GM10248 (cell line): Measurements from ENCODE around the gene DISP3.

Source experiments
- CTCF ChIA-PET: fragments of 300-600 bp; sonication (Branson Sonifier 250); formaldehyde crosslinking; extraction: SDS; loops from one replicate; lab custom pipeline; 2021; ENCODE audit warnings: antibody characterized with exemption; lab: Yijun Ruan, JAX
- POLR2A ChIA-PET: fragments of 350-650 bp; sonication (Branson Sonifier 250); formaldehyde crosslinking; extraction: SDS; loops from one replicate; lab custom pipeline; 2020; ENCODE audit warnings: antibody characterized with exemption; lab: Yijun Ruan, JAX
- DNase-seq: peaks from one replicate; pipeline ENCODE4 v3.0.0; 2012; ENCODE audit errors: extremely low spot score
- TF ChIP-seq, protein P1 (sequence below): IDR thresholded peaks from 2 replicates; pipeline ENCODE4 v1.5.1; 2012; ENCODE audit warnings: mild to moderate bottlenecking, low read depth; ENCODE audit errors: extremely low read depth, missing control alignments, control extremely low read depth

Gene DISP3

DNA sequence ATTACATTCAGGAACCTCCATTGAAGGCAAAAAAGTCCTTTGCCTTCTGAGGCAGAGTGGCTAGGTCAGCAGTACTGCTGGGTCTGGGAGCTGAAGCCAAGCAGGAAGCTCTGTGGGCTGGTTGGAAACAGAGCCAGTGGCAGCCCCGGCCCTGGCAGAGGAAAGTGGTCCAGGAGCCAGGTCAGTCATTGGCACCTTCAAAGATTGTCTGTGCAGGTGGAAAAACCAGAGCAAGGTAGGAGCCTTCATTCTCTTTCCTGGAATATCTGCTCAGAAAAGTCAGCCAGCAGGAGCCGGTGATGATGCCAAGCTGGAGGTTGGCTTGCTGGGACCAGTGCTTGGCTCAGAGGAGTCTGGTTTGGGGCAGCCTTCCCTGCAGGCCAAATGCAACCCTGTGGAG is 12.5 kb upstream of the DISP3 start:
- ChIA-PET CTCF (interaction anchor here (1.3 to 1.4 kb wide), 3 partner anchors 10 to 13 kb away, joined by 3 to 4 read pairs (median 3); no protein-coding TSS in a partner anchor), POLR2A (no interaction called here)
- TF ChIP-seq, protein P1, sequence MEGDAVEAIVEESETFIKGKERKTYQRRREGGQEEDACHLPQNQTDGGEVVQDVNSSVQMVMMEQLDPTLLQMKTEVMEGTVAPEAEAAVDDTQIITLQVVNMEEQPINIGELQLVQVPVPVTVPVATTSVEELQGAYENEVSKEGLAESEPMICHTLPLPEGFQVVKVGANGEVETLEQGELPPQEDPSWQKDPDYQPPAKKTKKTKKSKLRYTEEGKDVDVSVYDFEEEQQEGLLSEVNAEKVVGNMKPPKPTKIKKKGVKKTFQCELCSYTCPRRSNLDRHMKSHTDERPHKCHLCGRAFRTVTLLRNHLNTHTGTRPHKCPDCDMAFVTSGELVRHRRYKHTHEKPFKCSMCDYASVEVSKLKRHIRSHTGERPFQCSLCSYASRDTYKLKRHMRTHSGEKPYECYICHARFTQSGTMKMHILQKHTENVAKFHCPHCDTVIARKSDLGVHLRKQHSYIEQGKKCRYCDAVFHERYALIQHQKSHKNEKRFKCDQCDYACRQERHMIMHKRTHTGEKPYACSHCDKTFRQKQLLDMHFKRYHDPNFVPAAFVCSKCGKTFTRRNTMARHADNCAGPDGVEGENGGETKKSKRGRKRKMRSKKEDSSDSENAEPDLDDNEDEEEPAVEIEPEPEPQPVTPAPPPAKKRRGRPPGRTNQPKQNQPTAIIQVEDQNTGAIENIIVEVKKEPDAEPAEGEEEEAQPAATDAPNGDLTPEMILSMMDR: no peak
- DNase-seq: no peak

DNA sequence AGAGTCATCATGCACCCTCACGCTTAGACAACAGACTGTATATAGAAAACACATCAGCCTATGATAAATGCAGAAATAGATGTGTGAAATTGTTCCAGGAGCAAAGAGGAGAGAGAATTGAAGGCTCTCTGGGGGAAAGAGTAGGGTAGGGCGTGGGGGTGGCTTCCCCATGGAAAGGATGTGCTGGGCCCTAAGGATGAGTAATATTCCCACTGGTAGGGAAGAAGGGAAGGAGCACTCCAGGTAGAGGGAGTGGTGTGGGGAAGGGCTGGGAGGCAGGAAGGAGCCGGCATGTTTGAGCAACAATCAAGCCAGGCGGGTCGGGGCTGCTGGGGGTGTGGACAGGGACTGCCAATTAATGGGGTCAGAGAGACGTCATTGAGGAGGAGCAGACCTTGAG is 10.1 kb upstream of the DISP3 start:
- CTCF ChIA-PET: interaction anchor here (1.5 kb wide), 1 partner anchor 9 kb away, joined by 4 read pairs; no protein-coding TSS in a partner anchor
- TF ChIP-seq, protein P1: no peak
- DNase-seq: no peak
- POLR2A ChIA-PET: no interaction called here

DNA sequence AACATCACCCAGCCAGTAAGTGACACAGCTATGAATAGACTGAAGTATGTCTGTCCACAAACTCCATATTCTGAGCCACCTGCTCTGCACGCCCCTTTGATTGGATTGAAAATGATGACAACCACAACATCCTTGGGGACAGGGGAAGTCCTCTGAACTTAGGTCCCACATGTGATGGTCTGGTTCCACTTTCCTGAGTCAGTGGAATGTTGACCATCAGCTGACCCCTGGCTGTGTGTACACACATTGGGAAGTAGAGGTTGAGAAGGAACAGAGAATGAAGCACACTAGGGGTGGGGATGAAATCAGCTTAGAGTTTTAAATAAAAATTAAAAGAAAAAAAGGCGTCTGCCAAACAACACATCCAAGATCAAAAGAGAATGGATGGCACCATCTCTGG is 8.0 kb upstream of the DISP3 start:
- TF ChIP-seq, protein P1: no peak
- CTCF ChIA-PET: no interaction called here
- POLR2A ChIA-PET: no interaction called here
- DNase-seq: no peak

DNA sequence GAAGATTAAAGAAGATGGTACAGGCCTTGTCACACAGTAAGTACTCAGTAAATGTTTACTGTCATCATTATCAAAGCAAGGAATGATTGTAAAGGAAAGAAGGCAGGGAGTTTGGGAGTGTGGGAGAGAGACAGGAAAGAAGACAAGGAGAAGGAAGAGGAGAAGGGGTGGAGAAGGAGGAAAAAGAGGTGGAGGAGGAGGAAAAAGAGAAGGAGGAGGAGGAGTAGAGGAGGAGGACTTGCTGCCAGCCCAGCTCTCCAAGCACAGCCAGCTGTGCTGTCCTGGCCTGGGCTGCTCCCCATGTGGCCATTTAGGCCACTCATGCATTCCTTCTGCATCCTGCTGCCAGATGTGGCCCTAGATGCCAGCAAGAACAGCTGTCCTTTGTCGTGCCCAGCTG is 7.5 kb upstream of the DISP3 start:
- TF ChIP-seq, protein P1: no peak
- POLR2A ChIA-PET: no interaction called here
- CTCF ChIA-PET: no interaction called here
- DNase-seq: no peak

DNA sequence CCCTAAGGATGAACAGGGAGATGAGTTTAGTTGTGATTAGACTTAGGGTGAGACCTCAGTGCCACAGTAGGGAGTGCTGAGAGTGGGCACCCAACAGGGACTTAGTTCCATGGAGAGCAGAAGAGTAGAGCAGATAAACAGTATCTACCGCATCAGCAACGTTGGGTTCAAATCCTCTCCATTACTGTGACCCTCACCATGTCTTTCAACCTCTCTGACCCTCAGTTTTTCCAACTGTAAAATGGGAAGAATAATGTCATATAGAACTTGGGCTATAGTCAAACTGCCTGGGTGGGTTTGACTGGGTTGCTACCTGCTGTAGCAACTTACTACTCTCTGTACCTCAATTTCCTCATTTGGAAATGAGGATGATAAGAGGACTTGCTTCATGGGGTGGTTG is 6.7 kb upstream of the DISP3 start:
- TF ChIP-seq, protein P1: no peak
- DNase-seq: no peak
- POLR2A ChIA-PET: no interaction called here
- CTCF ChIA-PET: no interaction called here

DNA sequence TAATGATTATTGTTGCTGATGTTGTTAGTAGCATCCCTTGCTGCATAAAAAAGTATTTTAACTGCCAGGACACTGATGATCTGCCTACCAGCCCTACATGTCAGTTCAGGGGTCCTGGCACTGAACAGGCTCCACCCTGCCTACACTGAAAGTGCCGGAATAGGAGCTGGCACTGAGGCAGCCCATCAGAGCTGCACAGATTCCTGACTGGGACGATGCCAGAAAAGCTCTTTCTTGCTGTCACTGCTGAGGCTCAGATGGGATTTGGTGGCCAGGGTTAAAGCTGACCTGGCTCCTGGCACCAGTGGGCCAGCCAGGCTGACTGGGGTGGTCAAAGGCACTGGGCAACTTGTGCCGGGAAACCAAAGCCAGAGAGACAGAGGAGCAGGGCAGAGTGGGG is 6.2 kb upstream of the DISP3 start:
- POLR2A ChIA-PET: no interaction called here
- DNase-seq: no peak
- TF ChIP-seq, protein P1: no peak
- CTCF ChIA-PET: no interaction called here
